HK-2 (cell line): ENCODE data around the gene OR56B4.
"Not testable (repeated sequence)": the region's sequence is repeated elsewhere in the genome, so short reads cannot be mapped to it uniquely, and the experiment has no call there.

Source experiments
- DNase-seq: peaks from one replicate; pipeline ENCODE4 v3.0.0-alpha.2; 2018; ENCODE audit not compliant: unreplicated experiment

OR56B4 gene, protein sequence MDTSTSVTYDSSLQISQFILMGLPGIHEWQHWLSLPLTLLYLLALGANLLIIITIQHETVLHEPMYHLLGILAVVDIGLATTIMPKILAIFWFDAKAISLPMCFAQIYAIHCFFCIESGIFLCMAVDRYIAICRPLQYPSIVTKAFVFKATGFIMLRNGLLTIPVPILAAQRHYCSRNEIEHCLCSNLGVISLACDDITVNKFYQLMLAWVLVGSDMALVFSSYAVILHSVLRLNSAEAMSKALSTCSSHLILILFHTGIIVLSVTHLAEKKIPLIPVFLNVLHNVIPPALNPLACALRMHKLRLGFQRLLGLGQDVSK

DNA sequence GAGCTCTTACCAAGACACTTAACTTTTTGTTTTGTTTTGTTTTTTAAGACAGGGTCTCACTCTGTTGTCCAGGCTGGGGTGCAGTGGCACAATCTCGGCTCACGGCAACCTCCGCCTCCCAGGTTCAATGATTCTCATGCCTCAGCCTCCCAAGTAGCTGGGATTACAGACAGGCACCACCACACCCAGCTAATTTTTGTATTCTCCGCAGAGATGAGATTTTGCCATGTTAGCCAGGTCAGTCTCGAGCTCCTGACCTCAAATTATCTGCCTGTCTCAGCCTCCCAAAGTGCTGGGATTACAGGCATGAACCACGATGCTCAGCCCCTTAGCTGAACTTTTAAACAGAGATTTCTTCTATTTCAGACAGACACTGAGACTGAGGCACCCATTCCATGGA is at the start of gene OR56B4:
Gene OR56B4, plus strand, starts transcription at position 301 of the 400 bp plus-strand sequence. Its CDS starts 95 bp downstream, at position 396.
- DNase-seq: not testable (repeated sequence)

DNA sequence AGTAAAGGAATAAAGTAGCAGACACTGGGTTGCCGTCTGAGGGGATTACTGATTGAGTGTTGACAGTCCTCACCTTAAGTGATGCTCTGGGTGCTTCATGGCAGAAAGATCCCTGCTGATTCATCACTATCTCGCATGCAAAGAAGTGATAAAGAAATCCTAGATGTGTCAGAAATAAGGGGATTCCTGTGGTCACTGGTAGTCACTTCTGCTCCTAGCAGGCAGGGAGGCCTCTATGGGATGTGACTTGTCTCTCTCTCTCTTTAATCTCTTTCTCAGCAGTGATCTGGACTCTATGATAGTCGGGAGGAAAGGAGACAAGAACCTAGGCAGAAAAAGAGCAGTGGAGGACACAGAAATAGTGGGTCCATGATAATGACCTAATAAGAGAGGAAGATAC is 46.0 kb upstream of the OR56B4 start:
- no peak for DNase-seq

DNA sequence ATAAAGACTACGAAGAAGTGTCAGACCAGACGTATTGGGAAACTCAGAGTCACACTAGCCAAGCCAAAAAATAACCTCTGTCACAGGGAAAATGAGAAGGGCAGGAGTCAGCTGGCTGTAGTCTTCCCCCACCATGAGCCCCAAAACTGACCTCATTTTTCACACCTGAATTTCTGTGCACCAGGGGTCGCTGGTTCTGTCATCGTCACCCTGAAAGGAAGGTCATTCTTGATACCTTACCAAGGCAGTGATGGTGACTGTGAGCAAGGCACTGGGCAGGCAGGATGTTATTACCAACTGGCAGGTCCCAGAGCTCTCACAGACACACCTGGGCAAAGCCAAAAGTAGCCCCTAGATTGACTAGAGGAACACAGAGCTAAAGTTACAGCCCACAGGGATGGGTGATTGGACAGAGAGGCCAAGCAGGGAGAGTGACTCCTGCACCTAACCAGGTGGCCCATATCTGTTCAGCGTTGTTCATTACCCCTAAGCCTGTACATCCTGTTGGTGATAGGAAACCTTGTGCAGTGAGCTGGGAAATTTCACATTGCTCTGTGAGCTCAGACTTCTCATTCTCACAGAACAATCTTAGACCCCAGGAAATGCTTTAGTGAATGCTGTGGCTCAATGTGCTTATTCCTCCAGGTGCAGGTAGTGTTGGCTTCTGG is 44.7 kb upstream of the OR56B4 start:
- no peak for DNase-seq

DNA sequence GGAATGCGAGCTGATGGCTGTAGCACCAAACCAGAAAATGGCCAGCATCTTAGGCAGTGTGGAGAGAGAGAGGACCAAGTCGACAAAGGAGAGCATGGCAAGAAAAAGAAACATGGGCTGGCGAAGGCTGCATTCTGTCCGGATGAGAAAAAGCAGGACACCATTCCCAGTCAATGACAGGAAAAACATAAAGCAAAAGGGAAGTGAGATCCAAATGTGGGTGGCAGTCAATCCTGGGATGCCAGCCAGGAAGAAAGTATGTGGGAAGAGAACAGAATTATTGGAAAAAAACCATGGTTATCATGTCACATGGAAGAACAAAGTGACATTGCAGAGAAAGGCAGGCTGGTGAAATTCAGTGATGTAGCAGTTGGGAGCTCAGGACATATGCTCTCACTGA is 40.0 kb upstream of the OR56B4 start:
- no peak for DNase-seq

DNA sequence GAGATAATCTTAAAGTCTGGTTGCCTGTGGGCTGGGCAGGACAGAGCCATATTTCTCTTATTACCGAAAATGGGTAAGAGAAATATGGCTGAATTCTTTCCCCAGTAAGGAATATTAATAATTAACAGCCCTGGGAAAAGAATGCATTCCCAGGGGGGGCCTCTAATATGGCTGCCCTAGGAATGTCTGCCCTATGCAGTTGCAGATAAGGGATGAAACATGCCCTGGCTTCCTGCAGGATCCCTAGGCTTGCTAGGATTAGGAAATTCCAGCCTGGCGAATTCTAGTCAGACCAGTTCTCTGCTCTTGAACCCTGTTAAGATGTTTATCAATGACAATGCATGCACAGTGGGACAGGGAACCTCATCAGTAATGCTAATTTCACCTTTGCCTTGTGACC is 31.0 kb upstream of the OR56B4 start:
- not testable (repeated sequence) for DNase-seq

DNA sequence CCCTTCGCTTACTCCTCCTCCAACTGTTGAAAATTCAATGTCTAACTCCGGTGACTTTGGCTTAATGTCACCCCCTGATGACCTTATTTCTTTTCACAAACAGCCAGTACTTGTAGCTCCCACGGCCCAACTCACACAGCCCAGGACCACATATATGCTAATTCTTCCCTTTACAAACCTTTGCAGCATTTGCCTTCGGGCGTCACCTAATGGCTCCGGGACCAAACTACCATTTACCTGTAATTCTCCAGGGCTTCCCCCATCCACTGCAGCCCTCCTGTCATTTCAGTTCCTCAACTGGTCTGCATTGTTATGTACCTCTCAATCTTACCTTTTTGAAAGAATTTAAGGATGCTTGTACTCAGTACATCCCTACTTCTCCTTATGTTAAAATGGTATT is 29.8 kb upstream of the OR56B4 start:
- DNase-seq: no peak

DNA sequence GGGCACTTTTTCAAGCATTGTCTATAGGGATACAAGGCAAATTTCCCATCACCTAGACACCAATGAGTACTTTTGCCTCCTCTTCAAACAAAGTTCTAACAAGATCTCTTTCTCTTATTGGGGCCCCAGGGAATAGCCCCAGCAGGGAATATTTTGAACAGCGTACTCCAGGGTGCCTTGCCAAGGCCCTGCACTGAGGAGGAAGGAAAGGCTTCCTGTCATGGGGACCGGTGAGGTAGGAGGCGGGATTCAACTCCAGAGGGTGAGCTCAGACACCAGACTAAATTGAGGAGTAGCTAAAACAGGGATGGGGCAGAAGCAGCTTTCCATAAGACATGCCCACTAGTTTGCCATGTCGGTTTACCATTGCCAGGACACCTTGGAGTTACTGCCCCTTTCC is 28.0 kb upstream of the OR56B4 start:
- DNase-seq: no peak

DNA sequence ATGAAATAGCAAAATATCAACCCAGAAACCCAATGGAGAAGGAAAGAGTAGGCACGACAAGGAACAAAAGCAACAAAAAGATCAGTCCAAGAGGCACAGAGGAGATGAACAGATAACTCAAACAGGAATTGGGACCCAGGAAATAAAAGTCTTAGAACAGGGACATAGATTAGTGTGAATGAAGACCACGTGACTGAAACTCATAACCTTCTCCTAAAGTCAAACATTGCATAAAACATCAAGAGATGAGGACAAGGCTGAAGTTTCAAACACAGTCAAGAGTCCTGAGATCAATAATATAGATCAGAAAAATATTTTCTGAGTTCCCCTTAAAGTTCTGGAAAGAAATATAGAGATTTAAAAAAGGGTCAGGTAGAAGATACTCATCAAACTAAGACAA is 24.4 kb upstream of the OR56B4 start:
- DNase-seq: no peak

DNA sequence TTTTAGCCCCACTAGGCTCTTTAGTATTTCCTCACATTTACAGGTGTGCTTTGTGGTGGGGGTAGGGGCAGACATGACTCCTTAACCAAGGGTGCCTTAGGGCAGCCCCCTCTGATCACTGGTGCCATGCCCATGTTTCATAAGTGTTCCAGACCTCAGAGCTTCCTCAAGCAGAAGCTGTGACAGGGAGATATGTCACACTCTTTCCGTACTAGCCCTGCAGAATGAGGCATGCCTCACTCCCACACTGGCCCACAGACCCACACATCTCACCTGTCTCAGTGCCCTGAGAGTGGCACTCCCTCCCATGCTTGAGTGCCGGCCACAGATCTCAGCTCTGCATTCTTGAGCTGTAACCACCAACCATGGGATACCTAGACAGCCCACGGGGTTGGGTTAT is 22.9 kb upstream of the OR56B4 start:
- DNase-seq: no peak

DNA sequence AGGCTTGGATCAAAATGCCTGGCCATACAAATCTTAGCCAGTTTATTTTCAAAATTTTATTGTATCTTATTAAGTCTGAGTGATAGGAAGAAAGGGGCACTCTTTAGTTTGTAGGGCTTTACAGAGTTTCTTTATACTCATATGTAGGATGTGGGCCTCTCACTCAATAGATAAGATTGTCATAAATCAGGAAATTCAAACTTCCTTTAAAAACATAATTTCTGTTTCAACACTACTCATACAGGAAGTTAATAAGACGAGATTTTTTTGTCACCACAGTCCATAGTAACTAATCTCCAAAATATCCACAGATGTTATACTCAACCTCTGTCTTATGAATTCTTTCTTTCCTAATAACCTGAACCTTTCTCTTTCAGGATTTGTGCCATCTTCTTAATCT is 13.3 kb upstream of the OR56B4 start:
- DNase-seq: no peak

DNA sequence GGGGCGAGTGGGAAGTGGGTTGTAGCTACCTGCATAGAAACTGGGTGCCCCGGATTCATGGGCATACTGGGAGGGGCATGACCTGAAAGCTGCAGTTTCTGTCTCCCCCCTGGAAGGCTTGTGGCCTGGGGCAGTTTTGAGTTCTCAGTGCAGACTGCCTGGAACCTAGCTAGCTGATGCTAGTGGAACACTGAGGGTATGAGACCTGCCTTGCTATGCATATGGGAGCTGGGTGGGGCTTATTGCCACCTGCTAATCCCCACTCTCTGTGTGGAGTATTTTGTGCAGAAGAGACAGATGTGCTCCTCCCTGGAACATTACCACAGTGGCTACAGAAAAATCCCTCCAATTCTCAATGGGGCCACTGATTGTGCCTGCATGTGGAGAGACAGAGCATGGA is 11.7 kb upstream of the OR56B4 start:
- DNase-seq: no peak

DNA sequence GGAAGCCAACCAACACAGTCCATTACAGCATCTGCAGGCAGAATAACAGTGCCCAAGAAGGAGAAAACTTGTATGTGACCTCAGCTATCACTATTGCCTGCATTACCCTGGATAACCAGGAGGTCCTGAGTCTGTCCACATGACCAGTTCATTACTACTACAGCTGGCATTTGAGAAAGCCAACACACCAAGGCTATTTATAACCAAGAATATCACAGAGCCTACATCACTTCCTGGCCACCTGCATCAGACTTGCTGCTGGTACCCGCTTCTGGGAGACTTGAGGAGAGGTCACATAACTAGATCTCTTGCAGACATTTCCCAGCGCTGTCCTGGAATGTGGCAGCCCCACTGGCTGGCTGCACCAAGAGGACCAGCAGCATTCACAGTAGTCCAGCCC is 11.1 kb upstream of the OR56B4 start:
- DNase-seq: no peak

DNA sequence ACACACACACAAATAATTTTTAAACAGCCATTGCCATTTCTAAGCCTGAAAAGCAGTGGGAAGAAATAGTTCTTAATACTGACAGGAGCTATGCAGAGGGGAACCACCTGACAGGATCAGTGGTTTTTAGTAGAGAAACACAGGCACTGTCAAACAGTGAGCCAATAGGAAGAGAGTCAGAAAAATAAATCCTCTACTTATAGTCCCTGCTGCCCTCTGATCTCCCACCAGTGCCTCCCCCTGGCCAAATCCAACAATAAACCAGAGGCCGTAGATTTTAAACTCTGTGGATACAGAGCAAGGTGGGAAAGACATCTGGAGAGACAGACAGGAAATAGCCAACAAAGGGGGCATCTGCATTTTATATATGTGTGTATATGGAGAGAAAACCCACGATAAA is 7.9 kb upstream of the OR56B4 start:
- DNase-seq: no peak

DNA sequence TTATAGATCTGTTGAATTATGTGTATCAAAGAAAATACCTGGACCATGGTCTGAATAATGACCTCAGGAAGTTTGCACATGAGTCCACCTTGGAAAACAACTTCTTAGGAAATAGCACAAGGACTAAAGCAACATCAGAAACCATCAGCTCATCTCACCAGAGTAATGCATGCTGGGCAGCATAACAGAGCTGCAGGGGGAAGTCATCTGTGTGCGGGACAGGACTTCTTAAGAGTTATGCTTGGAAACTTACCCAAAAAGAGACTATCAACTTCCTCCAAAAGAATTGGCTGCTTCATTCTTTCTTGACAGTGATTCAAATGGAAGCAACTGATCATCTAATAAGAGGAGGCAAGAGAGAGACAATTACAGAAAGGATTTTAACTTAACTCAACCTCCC is 2.5 kb downstream of the OR56B4 start:
- DNase-seq: no peak

DNA sequence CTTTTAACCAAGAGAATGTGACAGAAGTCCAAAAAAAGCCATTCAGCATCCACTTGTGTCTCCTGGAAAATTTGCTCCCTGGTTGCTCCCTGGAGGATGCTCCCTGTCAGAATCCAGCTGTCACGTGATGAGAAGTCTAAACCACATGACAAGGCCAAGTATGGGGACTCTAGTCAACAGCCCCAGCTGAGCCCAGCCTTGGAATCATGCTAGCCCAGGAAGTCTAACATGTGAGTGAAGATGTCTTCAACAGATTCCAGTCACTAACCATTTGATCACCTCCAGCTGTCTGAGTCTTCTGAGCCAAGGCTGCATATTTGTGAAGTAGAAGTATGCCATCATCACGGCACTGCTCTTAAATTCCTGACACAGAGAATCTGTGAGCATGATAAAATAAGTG is 4.2 kb downstream of the OR56B4 start:
- no peak for DNase-seq

DNA sequence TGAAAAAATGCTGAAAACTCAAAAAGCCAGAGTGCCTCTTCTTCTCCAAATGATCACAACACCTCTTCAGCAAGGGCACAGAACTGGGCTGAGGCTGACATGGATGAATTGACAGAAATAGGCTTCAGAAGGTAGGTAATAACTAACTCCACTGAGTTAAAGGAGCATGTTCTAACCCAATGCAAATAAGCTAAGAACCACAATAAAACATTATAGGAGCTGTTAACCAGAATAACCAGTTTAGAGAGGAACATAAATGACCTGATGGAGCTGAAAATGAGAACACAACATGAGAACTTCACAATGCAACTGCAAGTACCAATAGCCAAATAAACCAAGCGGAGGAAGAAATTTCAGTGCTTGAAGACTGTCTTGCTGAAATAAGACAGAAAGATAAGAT is 9.2 kb downstream of the OR56B4 start:
- no peak for DNase-seq

DNA sequence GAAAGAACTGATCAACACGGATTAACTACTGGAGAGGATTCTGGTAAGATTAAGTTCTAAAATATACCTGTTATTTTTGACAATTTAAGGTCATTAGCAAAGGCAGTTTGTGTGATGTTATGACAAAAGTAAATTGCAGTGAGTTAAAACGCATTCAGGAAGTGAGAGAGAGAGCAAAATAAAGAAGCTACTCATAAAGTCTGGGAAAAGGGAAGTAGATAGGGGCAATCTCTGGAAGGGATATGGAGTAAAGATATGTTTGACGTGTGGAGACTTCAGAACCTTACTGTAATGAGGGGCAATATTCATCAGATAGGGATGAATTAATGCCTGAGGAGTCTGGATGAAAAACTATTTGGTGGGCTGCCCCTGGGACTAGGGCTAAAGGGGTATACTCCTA is 16.8 kb downstream of the OR56B4 start:
- DNase-seq: no peak

DNA sequence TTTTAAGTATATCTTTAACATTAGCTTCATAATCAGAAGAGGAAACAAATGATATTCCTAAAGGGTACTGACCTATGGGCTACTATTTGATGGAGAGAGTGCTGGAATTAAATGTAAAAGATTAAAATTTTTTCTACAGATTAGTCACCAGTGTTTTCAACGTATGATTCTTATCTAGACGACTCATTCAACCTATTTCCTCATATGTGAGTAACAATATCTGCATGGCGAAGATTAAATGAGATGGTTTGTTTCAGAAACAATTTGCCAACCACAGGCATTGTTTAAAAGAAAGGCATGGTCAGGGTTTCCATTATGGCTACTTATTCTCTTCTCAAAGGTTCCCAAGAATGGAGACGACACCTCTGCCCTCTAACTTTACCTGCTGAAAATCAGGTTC is 20.4 kb downstream of the OR56B4 start:
- no peak for DNase-seq

DNA sequence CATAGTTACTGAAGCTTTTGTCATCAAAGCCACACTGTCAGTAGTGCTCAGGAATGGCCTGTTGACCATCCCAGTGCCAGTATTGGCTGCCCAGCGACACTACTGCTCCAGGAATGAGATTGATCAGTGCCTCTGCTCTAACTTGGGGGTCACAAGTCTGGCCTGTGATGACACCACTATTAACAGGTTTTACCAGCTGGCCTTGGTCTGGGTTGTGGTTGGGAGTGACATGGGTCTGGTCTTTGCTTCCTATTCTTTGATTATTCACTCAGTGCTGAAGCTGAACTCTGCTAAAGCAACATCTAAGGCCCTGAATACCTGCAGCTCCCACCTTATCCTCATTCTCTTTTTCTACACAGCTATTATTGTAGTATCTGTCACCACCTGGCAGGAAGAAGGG is 21.5 kb downstream of the OR56B4 start:
- no peak for DNase-seq

DNA sequence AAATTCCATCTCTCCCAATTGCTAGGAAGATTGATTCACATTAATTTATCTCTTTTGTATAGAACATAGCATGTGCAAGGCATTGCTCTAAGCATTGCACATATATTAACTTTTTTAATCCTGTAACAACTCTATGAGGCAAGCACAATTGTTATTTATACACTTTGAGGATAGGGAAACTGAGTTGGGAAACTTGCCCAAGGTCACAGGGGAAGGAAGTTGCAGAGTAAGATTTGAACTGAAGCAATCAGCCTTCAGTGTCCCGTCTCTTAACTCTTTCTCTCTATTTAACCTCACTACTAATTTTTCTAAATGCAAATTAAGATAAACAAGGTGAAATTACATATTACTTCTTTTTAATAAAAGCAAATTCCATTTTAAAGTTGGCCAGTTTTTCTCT is 22.2 kb downstream of the OR56B4 start:
- no peak for DNase-seq

DNA sequence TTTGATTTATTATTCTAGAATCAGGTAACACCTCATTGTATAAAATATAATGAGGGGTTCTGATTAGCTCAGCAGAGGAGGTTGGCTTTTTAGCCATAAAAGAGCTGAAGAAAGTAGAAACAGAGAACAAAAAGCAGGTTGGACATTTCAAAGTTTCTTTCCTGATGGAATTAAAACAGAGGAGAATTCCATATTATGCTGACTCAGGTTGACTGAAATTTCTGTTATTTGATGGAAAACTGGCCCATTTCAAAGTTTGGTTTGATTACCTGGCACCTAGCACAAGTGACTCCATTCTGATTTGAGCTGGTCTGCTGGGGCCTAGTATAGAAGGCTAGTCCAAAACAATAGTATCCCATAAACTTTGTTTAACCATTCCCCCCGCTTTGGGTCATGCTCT is 24.9 kb downstream of the OR56B4 start:
- no peak for DNase-seq

DNA sequence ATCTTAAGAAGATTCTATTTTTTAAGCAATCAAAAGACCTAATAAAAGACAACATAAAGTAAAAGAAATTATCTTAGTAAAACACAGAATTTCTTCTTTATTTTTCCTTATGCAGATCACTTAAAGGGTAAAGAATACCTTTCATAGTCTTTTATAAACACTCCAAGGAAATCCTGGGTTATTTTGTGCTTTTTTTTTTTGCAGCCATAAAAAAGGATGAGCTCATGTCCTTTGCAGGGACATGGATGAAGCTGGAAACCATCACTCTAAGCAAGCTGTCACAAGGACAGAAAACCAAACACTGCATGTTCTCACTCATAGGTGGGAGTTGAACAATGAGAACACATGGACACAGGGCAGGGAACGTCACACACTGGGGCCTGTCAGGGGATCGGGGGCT is 28.5 kb downstream of the OR56B4 start:
- DNase-seq: not testable (repeated sequence)

DNA sequence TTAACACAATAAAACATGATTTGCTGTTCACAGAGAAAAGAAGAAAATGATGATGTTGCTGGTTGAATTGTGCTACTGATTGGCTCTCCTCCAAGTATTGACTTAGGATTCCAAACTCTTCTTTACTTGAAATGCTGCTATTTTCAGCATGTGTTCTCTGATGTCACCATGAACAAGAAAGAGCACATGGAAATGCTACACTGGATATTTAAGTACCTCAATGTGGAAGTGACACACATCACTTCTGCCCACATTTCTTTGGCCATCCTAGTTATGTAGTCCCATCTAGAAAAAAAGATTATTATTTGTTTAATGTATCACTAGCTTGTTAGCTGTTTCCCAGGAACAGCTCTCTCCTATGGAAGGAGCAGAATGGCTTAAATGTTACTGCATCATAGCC is 35.5 kb downstream of the OR56B4 start:
- DNase-seq: no peak

DNA sequence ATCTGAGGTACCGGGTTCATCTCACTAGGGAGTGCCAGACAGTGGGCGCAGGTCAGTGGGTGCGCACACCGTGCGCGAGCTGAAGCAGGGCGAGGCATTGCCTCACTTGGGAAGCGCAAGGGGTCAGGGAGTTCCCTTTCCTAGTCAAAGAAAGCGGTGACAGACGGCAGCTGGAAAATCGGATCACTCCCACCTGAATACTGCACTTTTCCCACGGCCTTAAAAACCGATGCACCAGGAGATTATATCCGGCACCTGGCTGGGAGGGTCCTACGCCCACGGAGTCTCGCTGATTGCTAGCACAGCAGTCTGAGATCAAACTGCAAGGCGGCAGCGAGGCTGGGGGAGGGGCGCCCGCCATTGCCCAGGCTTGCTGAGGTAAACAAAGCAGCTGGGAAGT is 36.3 kb downstream of the OR56B4 start:
- not testable (repeated sequence) for DNase-seq
